GM12891 (cell line): ENCODE results near the gene DEPDC5.

Source experiments
- DNase-seq: peaks from one replicate; pipeline ENCODE4 v3.0.0; 2011; ENCODE audit warnings: low spot score; ENCODE audit not compliant: insufficient read length
- FAIRE-seq: peaks from 2 replicates; lab custom pipeline; 2011; peaks lifted over from hg19 to GRCh38; lab: Jason Lieb, UNC
- PAX5 ChIP-seq: IDR thresholded peaks from 2 replicates; pipeline ENCODE4 v1.6.1; 2011; ENCODE audit warnings: low read length, moderate library complexity, mild to moderate bottlenecking; ENCODE audit not compliant: insufficient read depth, severe bottlenecking
- POLR2A ChIP-seq: IDR thresholded peaks from 2 replicates; pipeline ENCODE4 v1.6.1; 2011; ENCODE audit warnings: low read depth, low read length, control low read depth
- POLR2AphosphoS5 ChIP-seq: IDR thresholded peaks from 2 replicates; pipeline ENCODE4 v1.6.1; 2011; ENCODE audit warnings: low read depth, low read length, control low read depth
- POU2F2 ChIP-seq: IDR thresholded peaks from 2 replicates; pipeline ENCODE4 v1.6.1; 2011; ENCODE audit warnings: low read depth, mild to moderate bottlenecking, control low read depth, low read length, moderate library complexity
- SPI1 ChIP-seq: IDR thresholded peaks from 2 replicates; pipeline ENCODE4 v1.6.1; 2011; ENCODE audit warnings: low read depth, low read length, control low read depth
- TAF1 ChIP-seq: IDR thresholded peaks from 2 replicates; pipeline ENCODE4 v1.6.1; 2011; ENCODE audit warnings: low read depth, low read length, control low read depth

DEPDC5 gene

DNA sequence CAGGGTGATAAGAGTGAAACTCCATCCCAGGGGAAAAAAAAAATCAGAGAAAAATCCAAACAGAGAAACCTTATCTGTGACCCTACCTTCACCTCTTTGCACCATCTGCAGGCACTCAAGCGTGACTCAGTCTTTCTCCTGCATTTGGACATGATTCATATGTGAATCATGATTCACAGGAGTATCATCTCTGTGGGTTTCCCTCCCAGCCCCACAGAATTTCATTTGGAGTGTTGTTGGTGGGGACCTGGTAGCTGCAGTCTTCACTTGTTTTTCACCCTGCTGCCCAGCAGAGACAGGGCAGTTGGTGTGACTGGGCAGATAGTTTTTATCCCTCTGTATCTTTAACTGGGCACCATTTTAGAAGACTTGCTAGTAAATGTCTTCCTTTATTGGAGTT lies 75.7 kb downstream of the DEPDC5 start:
- peak; percentile 26 for FAIRE-seq
- no peak for DNase-seq
- peak; percentile 87 for TF ChIP-seq PAX5
- TF ChIP-seq TAF1: no peak
- no peak for TF ChIP-seq POLR2A

DNA sequence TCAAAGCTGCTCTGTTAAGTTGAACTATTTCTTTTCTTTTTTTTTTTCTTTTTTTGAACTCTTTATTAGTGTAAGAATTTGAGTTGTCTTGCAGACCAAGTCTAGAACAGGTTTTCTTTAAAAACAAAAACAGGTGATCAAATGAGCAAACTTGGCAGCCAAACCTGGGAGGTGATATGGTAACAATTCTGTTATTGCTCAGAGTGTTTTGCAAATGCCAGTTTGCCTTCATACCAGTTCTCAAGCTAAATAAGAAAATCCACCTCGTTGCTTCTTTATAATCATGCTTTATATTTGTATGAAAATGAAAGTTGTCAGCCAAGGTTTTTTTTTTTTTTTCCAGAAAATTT lies 76.9 kb downstream of the DEPDC5 start:
- TF ChIP-seq POLR2AphosphoS5 (no peak), SPI1 (no peak), PAX5 (no peak), POLR2A (no peak), POU2F2 (no peak), TAF1 (no peak)
- FAIRE-seq: no peak
- DNase-seq: no peak

DNA sequence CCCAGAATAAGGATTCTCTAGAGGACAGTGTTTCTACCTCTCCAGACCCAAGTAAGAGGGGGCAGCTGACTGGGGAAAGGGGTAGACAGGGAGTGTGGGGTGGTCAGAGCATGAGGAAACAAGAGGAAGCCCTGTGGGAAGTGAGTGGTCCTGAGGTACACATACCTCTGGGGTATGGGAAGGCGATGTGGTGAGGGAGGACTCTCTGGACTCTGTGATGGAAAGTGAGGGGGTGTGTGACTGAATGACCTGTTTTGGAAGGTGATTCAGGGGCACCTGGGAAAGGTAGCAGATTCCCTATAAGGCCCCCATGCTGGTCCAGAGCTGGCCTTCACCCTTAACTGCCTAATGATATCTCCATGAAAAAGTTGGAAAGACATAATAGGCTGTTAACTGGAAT lies 80.1 kb downstream of the DEPDC5 start:
- DNase-seq: no peak
- TF ChIP-seq TAF1: no peak
- TF ChIP-seq SPI1: no peak
- no peak for TF ChIP-seq PAX5
- TF ChIP-seq POLR2AphosphoS5: no peak
- TF ChIP-seq POLR2A: no peak
- no peak for TF ChIP-seq POU2F2
- no peak for FAIRE-seq

DNA sequence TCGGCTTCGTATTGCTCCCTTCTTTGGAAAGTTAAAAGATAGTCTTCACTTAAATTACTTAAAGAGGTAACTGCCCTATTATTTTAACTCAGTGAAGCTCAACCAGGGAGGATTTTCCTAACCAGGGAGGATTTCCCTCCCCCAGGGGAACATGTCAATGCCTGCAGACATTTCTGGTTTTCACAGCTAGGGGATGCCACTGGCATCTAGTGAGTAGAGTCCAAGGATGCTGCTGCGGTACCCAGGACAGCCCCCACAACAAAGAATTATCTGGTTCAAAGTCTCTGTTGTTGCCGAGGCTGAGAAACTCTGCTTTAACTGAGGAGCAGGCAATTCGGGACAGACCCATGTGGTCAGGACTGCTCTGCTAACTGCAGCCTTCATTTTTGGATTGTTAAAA lies 82.2 kb downstream of the DEPDC5 start:
- no peak for FAIRE-seq
- DNase-seq: no peak
- no peak for TF ChIP-seq SPI1
- TF ChIP-seq PAX5: no peak
- no peak for TF ChIP-seq POLR2A
- no peak for TF ChIP-seq POLR2AphosphoS5
- no peak for TF ChIP-seq TAF1
- TF ChIP-seq POU2F2: no peak

DNA sequence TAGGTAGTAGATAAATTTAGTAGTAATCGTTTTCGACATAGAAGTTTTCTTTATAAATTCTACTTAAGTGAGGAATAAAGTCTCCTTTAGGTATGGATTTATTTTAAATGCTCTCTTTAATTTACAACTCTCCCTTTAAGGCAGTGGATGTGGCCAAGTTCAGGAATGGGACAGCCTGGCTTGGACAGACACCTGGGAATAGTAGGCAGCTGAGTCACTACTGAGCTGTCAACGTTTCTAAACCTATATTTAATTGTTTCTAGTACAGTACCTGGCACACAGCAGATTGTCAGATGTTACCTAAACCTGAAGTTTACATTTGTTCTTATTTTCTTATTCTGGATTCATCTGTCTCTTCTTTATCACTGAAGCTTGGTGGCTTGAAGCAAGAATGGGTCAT lies 85.1 kb downstream of the DEPDC5 start:
- FAIRE-seq (no peak), DNase-seq (no peak)
- TF ChIP-seq TAF1 (no peak), SPI1 (no peak)

DNA sequence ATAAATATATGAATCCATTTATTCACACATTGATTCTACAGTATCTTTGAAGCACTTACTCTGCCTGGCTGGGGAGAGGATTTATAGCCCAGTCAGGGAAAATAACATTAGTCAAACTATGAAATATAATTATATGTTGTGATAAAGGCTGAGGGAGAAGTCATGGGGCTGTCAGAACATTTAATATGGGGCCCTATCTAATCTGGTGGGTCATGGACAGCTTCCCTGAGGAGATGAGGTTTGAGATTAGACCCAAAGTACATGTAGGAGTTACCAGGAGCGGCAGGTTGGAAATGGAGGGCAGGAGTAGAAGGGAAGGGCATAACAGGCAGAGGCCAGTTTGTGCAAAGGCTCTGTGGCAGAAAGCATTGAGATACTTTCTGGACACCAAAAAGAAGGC lies 86.2 kb downstream of the DEPDC5 start:
- DNase-seq: no peak
- FAIRE-seq: no peak
- no peak for TF ChIP-seq PAX5
- no peak for TF ChIP-seq POLR2A
- no peak for TF ChIP-seq POLR2AphosphoS5
- TF ChIP-seq SPI1: no peak
- TF ChIP-seq POU2F2: no peak
- TF ChIP-seq TAF1: no peak

DNA sequence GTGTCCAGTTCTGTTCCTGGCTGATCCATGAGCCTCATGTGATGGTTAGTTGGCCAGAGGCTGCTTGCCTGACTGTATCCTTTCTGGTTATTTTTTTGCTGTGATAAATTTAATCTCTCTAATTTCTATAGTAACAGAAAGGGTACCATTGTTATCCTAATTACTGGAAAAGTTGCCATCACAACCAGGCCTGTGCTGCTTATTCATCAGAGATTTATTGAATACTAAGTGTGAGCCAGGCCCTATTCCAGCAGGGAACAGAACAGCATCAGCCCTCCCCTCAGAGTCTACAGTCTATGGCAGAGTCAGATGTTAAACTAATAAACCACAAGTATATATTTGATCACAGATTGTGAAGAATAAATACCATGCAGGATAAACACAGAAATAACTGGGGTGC lies 86.8 kb downstream of the DEPDC5 start:
- FAIRE-seq: no peak
- TF ChIP-seq TAF1 (no peak), POU2F2 (no peak), POLR2A (no peak), SPI1 (no peak), PAX5 (no peak), POLR2AphosphoS5 (no peak)
- no peak for DNase-seq

DNA sequence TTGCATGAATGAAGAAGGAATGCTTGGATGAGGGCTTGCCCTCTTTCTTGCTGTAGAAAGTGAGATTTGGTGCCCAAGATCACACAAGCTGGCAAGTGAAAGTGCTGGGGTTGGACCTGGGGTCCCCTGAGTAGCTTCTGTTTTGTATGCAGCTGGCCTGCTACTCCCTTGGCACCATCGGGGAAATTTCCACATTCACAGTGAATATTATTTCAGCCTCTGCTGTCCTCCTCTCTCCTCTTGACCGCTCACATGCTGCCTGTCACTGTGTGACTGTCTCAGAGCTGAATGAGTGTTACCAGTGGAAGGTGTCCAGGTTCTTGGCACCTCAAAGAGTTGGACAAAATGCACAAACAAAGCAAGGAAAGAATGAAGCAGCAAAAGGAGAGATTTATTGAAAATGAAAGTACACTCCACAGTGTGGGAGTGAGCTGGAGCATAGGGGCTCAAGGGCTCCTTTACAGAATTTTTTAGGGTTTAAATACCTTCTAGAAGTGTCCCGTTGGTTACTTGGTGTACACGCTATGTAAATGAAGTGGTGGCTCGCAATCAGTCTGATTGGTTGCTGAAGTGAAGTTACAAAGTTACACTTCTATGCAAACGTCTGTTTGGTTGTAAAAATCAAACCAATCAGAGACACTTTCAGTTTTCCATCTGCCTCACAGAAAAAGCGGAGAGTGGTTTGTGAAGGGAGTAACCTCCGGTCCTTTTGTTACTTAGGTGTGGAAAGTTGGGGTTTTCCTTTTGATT lies 87.4 kb downstream of the DEPDC5 start:
- FAIRE-seq: peak; percentile 64

DNA sequence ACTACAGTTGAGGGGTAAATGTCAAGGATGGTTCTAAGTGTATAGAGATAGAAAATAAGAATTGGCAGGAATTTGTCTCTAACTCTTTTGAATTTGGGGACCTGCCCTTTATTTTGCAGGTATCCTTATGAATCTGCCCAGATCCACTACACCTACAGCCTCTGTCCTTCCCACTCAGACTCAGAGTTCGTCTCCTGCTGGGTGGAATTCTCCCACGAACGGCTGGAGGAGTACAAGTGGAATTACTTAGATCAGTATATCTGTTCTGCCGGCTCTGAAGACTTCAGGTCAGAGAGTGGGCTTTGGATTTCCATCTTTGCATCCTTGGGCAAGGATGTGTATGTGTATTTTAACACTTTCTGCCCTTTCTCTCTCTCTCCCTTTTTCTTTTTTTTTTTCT lies 89.7 kb downstream of the DEPDC5 start:
- TF ChIP-seq PAX5 (no peak), POU2F2 (no peak), POLR2AphosphoS5 (no peak)
- DNase-seq: no peak
- no peak for FAIRE-seq

More for the DNA sequence above, 87.4 kb downstream of the DEPDC5 start:
- DNase-seq: no peak
- TF ChIP-seq SPI1 (no peak), PAX5 (no peak), POLR2A (no peak), POLR2AphosphoS5 (no peak), POU2F2 (no peak), TAF1 (no peak)

DNA sequence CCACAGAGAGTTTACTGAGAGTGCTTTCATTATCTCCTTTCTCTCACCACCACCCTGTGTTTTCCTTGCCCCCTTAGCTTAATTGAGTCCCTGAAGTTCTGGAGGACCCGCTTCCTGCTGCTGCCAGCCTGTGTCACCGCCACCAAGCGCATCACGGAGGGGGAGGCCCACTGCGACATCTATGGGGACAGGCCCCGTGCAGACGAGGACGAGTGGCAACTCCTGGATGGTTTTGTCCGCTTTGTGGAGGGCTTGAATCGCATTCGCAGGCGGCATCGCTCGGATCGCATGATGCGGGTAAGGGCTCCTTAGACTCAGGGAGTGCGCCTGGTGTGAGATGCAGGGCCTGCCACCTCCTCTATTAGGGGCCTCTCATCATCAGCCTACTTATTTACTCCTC lies 91.1 kb downstream of the DEPDC5 start:
- no peak for DNase-seq
- no peak for FAIRE-seq
- no peak for TF ChIP-seq POU2F2
- TF ChIP-seq TAF1: no peak
- TF ChIP-seq SPI1: no peak
- no peak for TF ChIP-seq PAX5
- no peak for TF ChIP-seq POLR2AphosphoS5
- TF ChIP-seq POLR2A: no peak
